ENCODE measurements around the gene LDLRAP1. TPM values are rescaled to one million over a fixed set of nuclear protein-coding genes. Genes with fewer than 3 reads are reported as not detected.

The LDLRAP1 gene
- polyA plus RNA-seq, 3 donors, result 13.1 to 15.9 (median 13.8) TPM

Other genes starting within 250 kb of the LDLRAP1 start
- 100 to 1,000 TPM; 101 to 120 (median 113) TPM for gene TMEM50A, start 205.3 kb upstream of the LDLRAP1 start, polyA plus RNA-seq (ENCODE audit: insufficient read length in 3 of 3)
- gene RHCE, start 122.8 kb upstream of the LDLRAP1 start, polyA plus RNA-seq (ENCODE audit: insufficient read length in 3 of 3), result 1 to 10 TPM in 2 of 3 donors, under 1 TPM in 1; 0.77 to 1.3 (median 1.1) TPM
- gene MACO1, start 112.7 kb upstream of the LDLRAP1 start, polyA plus RNA-seq (ENCODE audit: insufficient read length in 3 of 3), result 10 to 100 TPM; 24.3 to 28.3 (median 25.0) TPM
- gene MAN1C1, start 73.2 kb downstream of the LDLRAP1 start, polyA plus RNA-seq (ENCODE audit: insufficient read length in 3 of 3), result 10 to 100 TPM; 15.6 to 16.9 (median 16.9) TPM